ENCODE data around the gene MAMLD1. TPM values are rescaled to one million over a fixed set of nuclear protein-coding genes. Genes with fewer than 3 reads are reported as not detected.
A peak's percentile ranks its signal among the peaks of the same experiment; 100 is the strongest.

MAMLD1 gene
- total RNA-seq, 1 experiment from 2014 or later = 5.5 TPM

- DNase-seq = peak in 1 of 2 experiments; percentile 24
- no peak overlapping the region for H3K27ac ChIP-seq
- H3K9me3 ChIP-seq (replicated peaks) = no peaks in the 10 kb centered on the region
- no peaks in the 10 kb centered on the region; the same call in 1 of the 2 replicates for H3K4me1 ChIP-seq
- no peak overlapping the region for H3K4me3 ChIP-seq
- H3K36me3 ChIP-seq = no peaks in the 10 kb centered on the region
- H3K27me3 ChIP-seq = no peaks in the 10 kb centered on the region
These were observed 87.5 kb downstream of the MAMLD1 start for GRCh38 chrX:150450519-150451177.

- Histone ChIP-seq H3K4me1 (no peaks in the 10 kb centered on the region; the same call in 1 of the 2 replicates), H3K36me3 (no peaks in the 10 kb centered on the region), H3K27me3 (no peaks in the 10 kb centered on the region), H3K9me3 (replicated peaks) (no peaks in the 10 kb centered on the region), H3K4me3 (no peak overlapping the region), H3K27ac (no peak overlapping the region)
- DNase-seq = peak; percentile 8 to 26
These were observed 88.8 kb downstream of the MAMLD1 start for GRCh38 chrX:150451953-150452352.

- H3K4me1 ChIP-seq = no peaks in the 10 kb centered on the region; the same call in 1 of the 2 replicates
- H3K27me3 ChIP-seq = no peaks in the 10 kb centered on the region
- H3K4me3 ChIP-seq = no peak overlapping the region
- no peaks in the 10 kb centered on the region for H3K36me3 ChIP-seq
- no peaks in the 10 kb centered on the region for H3K9me3 ChIP-seq (replicated peaks)
- H3K27ac ChIP-seq = no peak overlapping the region
- DNase-seq = no peak
These were observed 91.0 kb downstream of the MAMLD1 start for GRCh38 chrX:150454083-150454482.

GRCh38 chrX:150454508-150455214, 91.5 kb downstream of the MAMLD1 start:
- no peaks in the 10 kb centered on the region; the same call in 1 of the 2 replicates for H3K4me1 ChIP-seq
- no peak overlapping the region for H3K4me3 ChIP-seq
- H3K9me3 ChIP-seq (replicated peaks) = no peaks in the 10 kb centered on the region
- H3K36me3 ChIP-seq = no peaks in the 10 kb centered on the region
- H3K27me3 ChIP-seq = no peaks in the 10 kb centered on the region
- H3K27ac ChIP-seq = no peak overlapping the region
- no peak for DNase-seq

GRCh38 chrX:150455215-150455608, 92.1 kb downstream of the MAMLD1 start:
- H3K27me3 ChIP-seq = no peaks in the 10 kb centered on the region
- H3K4me3 ChIP-seq = no peak overlapping the region
- peak in 1 of 2 experiments; percentile 22 for DNase-seq
- no peak overlapping the region for H3K27ac ChIP-seq
- no peaks in the 10 kb centered on the region; the same call in 1 of the 2 replicates for H3K4me1 ChIP-seq
- no peaks in the 10 kb centered on the region for H3K9me3 ChIP-seq (replicated peaks)
- H3K36me3 ChIP-seq = no peaks in the 10 kb centered on the region

- H3K4me1 ChIP-seq = no peaks in the 10 kb centered on the region; the same call in 1 of the 2 replicates
- no peak overlapping the region for H3K27ac ChIP-seq
- H3K27me3 ChIP-seq = no peaks in the 10 kb centered on the region
- no peaks in the 10 kb centered on the region for H3K9me3 ChIP-seq (replicated peaks)
- no peak for DNase-seq
- H3K4me3 ChIP-seq = no peak overlapping the region
- H3K36me3 ChIP-seq = no peaks in the 10 kb centered on the region
These were observed 93.3 kb downstream of the MAMLD1 start for GRCh38 chrX:150456466-150456865.

GRCh38 chrX:150456941-150457340, 93.8 kb downstream of the MAMLD1 start:
- no peak for DNase-seq
- Histone ChIP-seq H3K27me3 (no peaks in the 10 kb centered on the region), H3K4me1 (no peaks in the 10 kb centered on the region; the same call in 1 of the 2 replicates), H3K4me3 (no peak overlapping the region), H3K36me3 (no peaks in the 10 kb centered on the region), H3K27ac (no peak overlapping the region), H3K9me3 (replicated peaks) (no peaks in the 10 kb centered on the region)

- H3K9me3 ChIP-seq (replicated peaks) = no peaks in the 10 kb centered on the region
- H3K27ac ChIP-seq = no peak overlapping the region
- H3K4me3 ChIP-seq = no peak overlapping the region
- no peaks in the 10 kb centered on the region for H3K27me3 ChIP-seq
- no peak for DNase-seq
- no peaks in the 10 kb centered on the region; the same call in 1 of the 2 replicates for H3K4me1 ChIP-seq
- no peaks in the 10 kb centered on the region for H3K36me3 ChIP-seq
These were observed 96.1 kb downstream of the MAMLD1 start for GRCh38 chrX:150459196-150459595.

- no peaks in the 10 kb centered on the region; the same call in 1 of the 2 replicates for H3K4me1 ChIP-seq
- H3K4me3 ChIP-seq = no peak overlapping the region
- H3K9me3 ChIP-seq (replicated peaks) = no peaks in the 10 kb centered on the region
- no peak for DNase-seq
- no peaks in the 10 kb centered on the region for H3K36me3 ChIP-seq
- no peaks in the 10 kb centered on the region for H3K27me3 ChIP-seq
- no peak overlapping the region for H3K27ac ChIP-seq
These were observed 96.9 kb downstream of the MAMLD1 start for GRCh38 chrX:150460063-150460462.

GRCh38 chrX:150460781-150461180, 97.7 kb downstream of the MAMLD1 start:
- Histone ChIP-seq H3K4me1 (no peaks in the 10 kb centered on the region), H3K36me3 (no peaks in the 10 kb centered on the region), H3K27ac (no peak overlapping the region), H3K27me3 (no peaks in the 10 kb centered on the region), H3K9me3 (replicated peaks) (no peaks in the 10 kb centered on the region), H3K4me3 (no peak overlapping the region)
- no peak for DNase-seq

- Histone ChIP-seq H3K4me3 (no peak overlapping the region), H3K27ac (no peak overlapping the region), H3K36me3 (no peaks in the 10 kb centered on the region), H3K27me3 (no peaks in the 10 kb centered on the region), H3K4me1 (no peaks in the 10 kb centered on the region), H3K9me3 (replicated peaks) (no peaks in the 10 kb centered on the region)
- DNase-seq = no peak
These were observed 100.4 kb downstream of the MAMLD1 start for GRCh38 chrX:150463566-150463965.

GRCh38 chrX:150464001-150464400, 100.9 kb downstream of the MAMLD1 start:
- H3K36me3 ChIP-seq = no peaks in the 10 kb centered on the region
- no peaks in the 10 kb centered on the region for H3K4me1 ChIP-seq
- H3K27me3 ChIP-seq = no peaks in the 10 kb centered on the region
- DNase-seq = no peak
- H3K9me3 ChIP-seq (replicated peaks) = no peaks in the 10 kb centered on the region
- H3K27ac ChIP-seq = no peak overlapping the region
- H3K4me3 ChIP-seq = no peak overlapping the region

- Histone ChIP-seq H3K9me3 (replicated peaks) (no peaks in the 10 kb centered on the region), H3K4me3 (no peak overlapping the region), H3K4me1 (no peaks in the 10 kb centered on the region), H3K27ac (no peak overlapping the region), H3K36me3 (no peaks in the 10 kb centered on the region), H3K27me3 (no peaks in the 10 kb centered on the region)
- DNase-seq = no peak
These were observed 102.2 kb downstream of the MAMLD1 start for GRCh38 chrX:150465326-150465725.

GRCh38 chrX:150465881-150466775, 103.0 kb downstream of the MAMLD1 start:
- DNase-seq = no peak
- no peaks in the 10 kb centered on the region for H3K9me3 ChIP-seq (replicated peaks)
- no peaks in the 10 kb centered on the region for H3K4me1 ChIP-seq
- no peak overlapping the region for H3K4me3 ChIP-seq
- H3K36me3 ChIP-seq = no peaks in the 10 kb centered on the region
- no peak overlapping the region for H3K27ac ChIP-seq
- no peaks in the 10 kb centered on the region for H3K27me3 ChIP-seq

GRCh38 chrX:150472306-150472705, 109.2 kb downstream of the MAMLD1 start:
- Histone ChIP-seq H3K36me3 (no peaks in the 10 kb centered on the region; the same call in 1 of the 2 replicates), H3K27me3 (no peaks in the 10 kb centered on the region), H3K4me1 (no peaks in the 10 kb centered on the region; the same call in 1 of the 2 replicates), H3K4me3 (no peak overlapping the region), H3K9me3 (replicated peaks) (no peaks in the 10 kb centered on the region), H3K27ac (no peak overlapping the region)
- DNase-seq = no peak

Data from SJCRH30 (cell line).